OCI-LY7 (cell line): Measurements from ENCODE around the gene TPRX2.

ENCODE experiments used
- CTCF ChIP-seq: fragments of 200-600 bp; sonication (generic); conservative IDR thresholded peaks from 2 replicates; pipeline ENCODE4 v1.5.1; 2014; ENCODE audit warnings: mild to moderate bottlenecking, antibody characterized with exemption, low read length, moderate library complexity, mixed read lengths
- EZH2phosphoT487 ChIP-seq: fragments of 200-600 bp; sonication (generic); IDR thresholded peaks from 2 replicates; pipeline ENCODE4 v1.6.1; 2018; ENCODE audit warnings: low read depth, borderline replicate concordance, mild to moderate bottlenecking, mixed run types, antibody characterized with exemption, low read length, moderate library complexity, mixed read lengths

- no peak for TF ChIP-seq CTCF
- no peak for TF ChIP-seq EZH2phosphoT487
Measured at GRCh38 chr19:47885067-47885463, 26.0 kb downstream of the TPRX2 start.
